GM19324 (cell line): ENCODE data around the gene ATG7.

ENCODE experiments used
- ATAC-seq: cut with Tn5 transposase; IDR thresholded peaks from one replicate; pipeline ENCODE4 v1.9.1; 2021; ENCODE audit warnings: mild to moderate bottlenecking, moderate library complexity; ENCODE audit not compliant: unreplicated experiment, low FRiP score

The ATG7 gene

DNA sequence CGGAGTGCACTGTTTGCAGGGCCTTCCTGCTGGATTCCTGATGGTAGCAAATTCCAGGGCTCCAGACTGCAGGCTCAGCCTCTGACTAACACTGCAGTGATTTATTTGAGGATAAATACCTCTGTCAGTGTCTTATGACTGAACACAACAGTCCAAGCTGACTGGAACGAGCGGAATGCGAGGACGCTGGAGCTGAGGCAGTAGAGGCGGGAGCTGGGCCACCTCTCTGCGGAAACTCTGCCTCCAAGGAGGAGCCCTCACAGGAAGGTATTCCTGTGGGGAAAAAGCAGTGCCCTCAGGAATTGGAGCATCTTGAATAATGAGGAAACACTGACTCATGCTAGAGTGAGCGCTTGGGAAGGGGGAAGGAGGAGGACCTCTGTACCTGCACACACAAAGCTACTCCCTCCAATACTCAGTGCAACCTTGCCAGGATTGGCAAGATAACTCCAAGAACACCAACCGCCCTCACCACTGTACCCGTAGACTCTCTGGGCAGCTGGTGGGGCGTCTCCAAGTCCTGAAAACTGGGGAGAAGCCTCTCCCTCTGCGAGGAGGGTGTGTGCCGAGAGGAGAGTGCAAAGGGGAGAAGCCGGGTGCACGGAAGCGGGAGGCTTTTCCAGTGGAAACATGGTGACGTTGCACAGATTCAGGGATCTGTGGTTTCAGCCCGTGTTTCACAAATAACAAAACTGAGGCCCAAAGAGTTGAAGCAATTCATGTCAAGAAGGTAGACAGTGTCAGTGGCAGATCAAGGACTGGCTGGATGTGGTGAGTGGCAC is 328.5 kb downstream of the ATG7 start:
- no peak for ATAC-seq

DNA sequence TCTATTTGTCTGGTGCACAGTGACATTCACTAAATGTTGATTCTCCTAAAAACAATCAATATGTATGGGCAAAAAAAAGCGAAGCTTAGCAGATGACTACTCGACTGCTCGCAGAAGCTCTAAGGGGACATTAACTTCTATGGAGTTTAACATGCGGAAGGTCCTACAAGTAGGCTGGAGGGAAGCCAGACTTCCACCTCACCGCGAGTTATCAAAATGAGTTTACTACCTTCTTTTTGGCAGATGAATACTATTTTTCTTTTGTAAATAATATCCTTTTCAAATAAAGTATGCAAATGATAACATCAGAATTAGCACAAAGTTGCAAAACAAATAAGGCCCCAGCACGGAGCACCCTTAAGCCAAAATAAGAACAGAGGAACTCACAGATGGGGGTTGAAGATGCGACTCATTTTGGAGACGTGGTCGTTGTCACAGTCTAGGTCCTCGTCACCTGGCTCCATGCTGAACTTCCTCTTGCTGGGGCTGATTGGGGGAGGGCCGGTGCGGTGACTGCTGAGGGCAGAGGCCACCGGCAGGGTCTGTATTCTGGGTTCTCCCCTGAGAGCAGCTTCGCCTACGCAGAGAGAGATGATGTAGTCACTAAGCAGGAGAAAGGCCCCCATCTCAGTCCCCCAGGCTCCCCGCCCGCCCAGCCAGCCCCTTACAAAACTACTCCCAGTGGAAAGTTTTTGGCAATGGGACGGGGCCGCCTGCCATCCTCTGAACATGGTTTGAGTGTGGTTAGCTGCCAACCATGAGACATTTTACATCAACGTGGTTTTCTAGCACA is 329.4 kb downstream of the ATG7 start:
- peak; percentile 55 for ATAC-seq

DNA sequence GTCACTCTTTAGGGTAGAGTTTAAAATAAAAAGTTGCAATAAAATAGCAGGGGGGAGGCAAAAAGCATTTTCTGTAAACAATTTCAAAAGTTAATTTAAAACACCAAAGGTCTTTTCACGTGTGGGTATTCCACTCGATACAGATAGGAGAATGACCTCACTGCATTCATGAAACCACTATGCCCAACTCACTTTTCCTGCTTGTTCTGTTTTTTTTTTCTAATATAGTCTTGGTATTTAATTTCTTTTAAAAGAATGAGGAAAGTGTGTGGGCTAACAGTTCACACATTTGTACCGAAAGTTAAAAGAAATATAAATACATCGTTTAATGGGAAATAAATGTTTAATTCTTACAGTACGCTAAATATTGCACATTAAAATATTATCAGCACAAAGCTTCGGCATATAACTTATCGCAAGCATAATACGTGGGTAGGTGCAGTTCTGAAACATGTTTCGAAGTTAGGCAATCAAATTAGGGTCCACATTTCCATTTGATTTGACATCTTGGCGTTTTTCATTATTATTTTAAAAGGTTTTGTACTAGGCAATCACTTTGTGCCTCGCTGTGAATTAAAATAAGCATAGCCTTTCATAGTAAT is 330.1 kb downstream of the ATG7 start:
- ATAC-seq = no peak

DNA sequence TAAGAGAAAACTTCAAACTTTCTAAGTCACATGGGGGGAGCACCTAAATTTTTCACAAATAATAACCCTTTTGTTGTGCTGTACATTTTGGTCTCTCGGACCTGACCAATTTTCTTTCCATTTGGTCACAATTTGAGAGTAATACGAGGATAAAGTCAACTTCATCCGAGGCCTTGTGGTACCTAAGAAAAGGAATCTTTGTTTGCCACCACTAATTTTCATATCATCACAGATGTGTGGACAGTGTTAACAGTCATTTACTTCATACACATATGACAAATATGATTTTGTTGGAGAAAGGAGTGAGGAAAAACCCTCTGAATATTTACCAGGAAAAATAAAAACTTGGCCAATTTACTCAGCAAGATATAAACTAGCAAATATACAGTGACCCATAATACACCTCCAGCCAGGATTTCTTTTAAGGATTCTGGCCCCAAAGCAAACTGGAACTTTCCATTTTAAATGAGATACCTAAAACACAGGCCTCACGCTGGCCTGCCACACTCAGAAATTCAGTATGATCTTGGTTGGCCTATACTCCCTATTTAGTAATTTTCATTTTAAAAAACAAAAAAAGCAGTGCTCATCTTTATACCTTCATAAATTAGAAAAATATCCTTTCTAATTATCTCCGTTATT is 330.8 kb downstream of the ATG7 start:
- ATAC-seq = no peak

DNA sequence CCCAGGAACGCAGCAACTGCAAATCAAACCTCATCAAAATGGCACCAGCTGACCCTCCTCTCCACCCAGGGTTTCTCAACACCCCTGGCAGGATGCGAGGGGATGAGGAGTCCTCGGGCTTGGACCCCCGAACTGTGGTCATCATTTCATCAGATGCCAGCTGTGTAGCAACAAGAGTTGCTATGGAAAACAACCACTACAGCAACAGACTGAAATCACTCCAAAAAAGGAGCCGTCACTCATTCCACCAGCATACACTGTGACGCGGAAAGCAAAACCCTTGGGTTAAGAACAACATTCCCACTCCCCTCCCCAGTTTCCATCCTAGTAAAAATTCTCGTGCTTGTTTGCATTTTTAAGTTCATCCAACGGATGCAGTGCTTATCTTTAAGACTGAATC is 331.4 kb downstream of the ATG7 start:
- ATAC-seq = no peak

DNA sequence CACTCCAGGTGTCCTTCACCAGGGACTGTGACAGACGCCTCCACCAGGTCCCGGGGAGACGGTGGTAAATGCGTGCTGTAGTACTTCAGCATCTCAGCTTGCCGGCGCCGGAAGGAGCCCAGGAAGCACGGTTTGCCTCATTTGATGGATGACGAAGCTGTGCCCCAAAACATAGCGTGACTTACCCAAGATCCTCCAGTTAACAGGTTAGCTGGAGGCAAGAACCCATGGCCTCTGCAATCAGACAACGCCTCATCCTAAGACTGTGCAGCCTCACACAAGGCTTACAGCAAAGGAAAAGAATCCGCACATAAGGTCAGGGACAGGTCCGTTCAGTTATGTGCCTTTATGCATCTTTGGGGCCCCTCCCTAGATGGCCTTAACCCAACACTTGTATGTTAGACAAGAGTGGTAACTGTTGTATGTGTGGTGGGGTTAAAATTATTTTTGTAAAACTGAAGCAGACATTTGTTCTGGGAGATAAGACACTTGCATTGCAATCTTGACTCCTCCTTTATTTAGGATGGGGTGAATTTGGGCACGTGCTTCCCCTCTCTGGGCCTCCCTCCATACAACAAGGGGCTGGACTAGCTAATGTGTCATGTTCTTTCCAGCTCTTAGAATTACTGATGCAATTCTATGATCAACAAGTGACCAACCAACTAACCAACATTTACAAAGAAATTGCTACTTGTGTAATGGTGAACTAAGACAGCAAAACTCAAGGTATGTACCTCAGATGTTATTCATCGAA is 332.1 kb downstream of the ATG7 start:
- no peak for ATAC-seq

DNA sequence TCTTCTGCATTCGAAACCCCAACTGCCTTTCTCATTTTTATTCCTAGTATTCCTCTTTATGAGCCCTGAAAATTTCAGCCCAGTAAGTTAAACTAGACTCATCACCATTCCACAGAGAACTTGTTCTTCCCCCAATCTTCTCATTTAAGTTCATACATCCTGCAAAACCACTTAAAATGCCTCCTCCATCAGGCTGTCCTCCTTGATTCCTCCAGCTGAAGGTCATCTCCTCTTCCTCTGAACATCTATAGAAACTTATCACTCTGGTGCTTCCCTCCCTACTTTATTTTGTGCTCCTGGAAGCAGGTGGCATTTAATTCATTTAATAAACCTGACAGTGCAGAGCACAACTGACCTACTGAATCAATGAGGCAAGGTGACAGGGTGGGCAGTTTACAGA is 333.2 kb downstream of the ATG7 start:
- ATAC-seq = no peak

DNA sequence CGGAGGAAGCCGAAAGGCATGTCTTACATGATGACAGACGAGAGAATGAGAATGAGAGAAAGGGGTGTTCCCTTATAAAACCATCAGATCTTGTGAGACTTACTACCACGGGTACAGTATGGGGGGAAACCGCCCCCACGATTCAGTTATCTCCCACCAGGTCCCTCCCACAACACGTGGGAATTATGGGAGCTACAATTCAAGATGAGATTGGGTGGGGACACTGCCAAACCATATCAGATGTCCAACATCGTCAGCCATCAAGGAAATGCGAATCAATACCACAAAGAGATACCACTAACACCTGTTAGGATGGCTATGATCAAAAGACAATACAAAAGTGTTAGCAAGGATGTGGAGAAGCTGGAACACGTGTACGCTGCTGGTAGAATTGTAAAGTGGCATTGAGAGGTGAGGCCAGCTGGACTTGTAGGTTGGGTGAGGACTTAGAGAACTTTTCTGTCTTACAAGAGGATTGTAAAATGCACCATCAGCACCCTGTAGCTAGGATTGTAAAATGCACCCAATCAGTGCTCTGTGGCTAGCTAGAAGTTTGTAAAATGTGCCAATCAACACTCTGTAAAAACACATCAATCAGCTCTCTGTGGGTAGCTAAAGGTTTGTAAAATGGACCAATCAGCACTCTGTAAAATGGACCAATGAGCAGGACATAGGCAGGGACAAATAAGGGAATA is 334.0 kb downstream of the ATG7 start:
- no peak for ATAC-seq

DNA sequence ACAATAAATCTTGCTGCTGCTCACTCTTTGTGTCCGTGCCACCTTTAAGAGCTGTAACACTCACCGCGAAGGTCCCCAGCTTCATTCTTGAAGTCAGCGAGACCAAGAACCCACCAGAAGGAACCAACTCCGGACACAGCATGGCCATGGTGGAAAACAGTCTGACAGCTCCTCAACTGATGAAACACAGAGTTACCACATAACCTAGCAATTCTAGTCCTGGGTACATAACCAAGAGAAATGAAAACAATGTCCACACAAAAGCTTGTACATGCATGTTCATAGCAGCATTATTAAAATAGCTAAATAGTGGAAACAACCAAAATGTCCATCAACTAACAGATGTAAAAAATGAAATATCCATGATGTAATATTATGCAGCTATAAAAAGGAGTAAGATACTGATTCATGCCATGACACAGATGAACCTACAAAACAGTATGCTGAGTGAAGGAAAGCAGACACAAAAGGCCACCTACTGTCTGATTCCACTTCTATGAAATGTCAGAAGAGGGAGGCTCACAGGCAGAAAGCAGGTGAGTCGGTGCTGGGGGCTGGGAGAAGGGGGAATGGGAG is 334.8 kb downstream of the ATG7 start:
- ATAC-seq = no peak
